Measurements from ENCODE around the gene SCN10A.
A peak's percentile ranks its signal among the peaks of the same experiment; 100 is the strongest.

- TF ChIP-seq POLR2A (IDR thresholded peaks at IDR 0.05): no peak
- TF ChIP-seq, protein P1, sequence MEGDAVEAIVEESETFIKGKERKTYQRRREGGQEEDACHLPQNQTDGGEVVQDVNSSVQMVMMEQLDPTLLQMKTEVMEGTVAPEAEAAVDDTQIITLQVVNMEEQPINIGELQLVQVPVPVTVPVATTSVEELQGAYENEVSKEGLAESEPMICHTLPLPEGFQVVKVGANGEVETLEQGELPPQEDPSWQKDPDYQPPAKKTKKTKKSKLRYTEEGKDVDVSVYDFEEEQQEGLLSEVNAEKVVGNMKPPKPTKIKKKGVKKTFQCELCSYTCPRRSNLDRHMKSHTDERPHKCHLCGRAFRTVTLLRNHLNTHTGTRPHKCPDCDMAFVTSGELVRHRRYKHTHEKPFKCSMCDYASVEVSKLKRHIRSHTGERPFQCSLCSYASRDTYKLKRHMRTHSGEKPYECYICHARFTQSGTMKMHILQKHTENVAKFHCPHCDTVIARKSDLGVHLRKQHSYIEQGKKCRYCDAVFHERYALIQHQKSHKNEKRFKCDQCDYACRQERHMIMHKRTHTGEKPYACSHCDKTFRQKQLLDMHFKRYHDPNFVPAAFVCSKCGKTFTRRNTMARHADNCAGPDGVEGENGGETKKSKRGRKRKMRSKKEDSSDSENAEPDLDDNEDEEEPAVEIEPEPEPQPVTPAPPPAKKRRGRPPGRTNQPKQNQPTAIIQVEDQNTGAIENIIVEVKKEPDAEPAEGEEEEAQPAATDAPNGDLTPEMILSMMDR (IDR thresholded peaks at IDR 0.05): peak in 2 of 6 experiments; percentile 12 to 58
Observed at GRCh38 chr3:38662544-38662943, 153.5 kb downstream of the SCN10A start.

All from esophagus squamous epithelium (tissue), 4 donors.